GM10266 (cell line): ENCODE measurements around the gene RELB.

Experiments used
- DNase-seq: peaks from one replicate; pipeline ENCODE4 v3.0.0; 2012; ENCODE audit errors: extremely low spot score
- CTCF ChIP-seq: IDR thresholded peaks from 2 replicates; pipeline ENCODE4 v1.5.1; 2012; ENCODE audit warnings: mild to moderate bottlenecking, low read depth; ENCODE audit not compliant: control insufficient read depth, insufficient read depth; ENCODE audit errors: missing control alignments

Gene RELB

GRCh38 chr19:44988273-44988672 lies 13.0 kb upstream of the RELB start:
- no peak for TF ChIP-seq CTCF
- DNase-seq, result no peak

GRCh38 chr19:44988896-44989556 lies 12.2 kb upstream of the RELB start:
- TF ChIP-seq CTCF, result peak; percentile 81
- peak; percentile 85 for DNase-seq

GRCh38 chr19:44990459-44990858 lies 10.8 kb upstream of the RELB start:
- no peak for TF ChIP-seq CTCF
- DNase-seq, result no peak

- TF ChIP-seq CTCF, result no peak
Observed at GRCh38 chr19:44990966-44991365, 10.3 kb upstream of the RELB start.

GRCh38 chr19:44992336-44993163 lies 8.7 kb upstream of the RELB start:
- no peak for DNase-seq
- no peak for TF ChIP-seq CTCF

More at GRCh38 chr19:44990966-44991365, 10.3 kb upstream of the RELB start:
- DNase-seq, result no peak

- DNase-seq, result no peak
- no peak for TF ChIP-seq CTCF
Observed at GRCh38 chr19:44993526-44993925, 7.7 kb upstream of the RELB start.
